ENCODE data around the gene IRS1.

IRS1 gene

GRCh38 chr2:226683196-226683595 lies 116.4 kb downstream of the IRS1 start:
- Histone ChIP-seq H3K27me3 (replicated peaks; ENCODE audit: control insufficient read depth, insufficient read depth, low read length, poor library complexity, severe bottlenecking) (no peaks in the 10 kb centered on the region), H3K4me3 (ENCODE audit: insufficient read depth, low read depth, low read length, poor library complexity, severe bottlenecking) (no peak overlapping the region), H3K27ac (ENCODE audit: insufficient read depth, low read length, poor library complexity, severe bottlenecking) (no peak overlapping the region), H3K36me3 (ENCODE audit: control insufficient read depth, insufficient read depth, low read length) (no peaks in the 10 kb centered on the region), H3K9me3 (ENCODE audit: control insufficient read depth, low read length) (no peaks in the 10 kb centered on the region), H3K4me1 (ENCODE audit: control insufficient read depth, insufficient read depth, low read length, poor library complexity, severe bottlenecking) (no peaks in the 10 kb centered on the region)
- DNase-seq, result no peak

All from effector memory CD4-positive, alpha-beta T cell (primary cell).